NCI-H2196 (cell line): ENCODE measurements around the gene EMC1.
"Not testable (repeated sequence)": the region's sequence is repeated elsewhere in the genome, so short reads cannot be mapped to it uniquely, and the experiment has no call there.

ENCODE experiments used
- DNase-seq: peaks from one replicate; lab custom pipeline; 2025; ENCODE audit not compliant: unreplicated experiment; lab: John Stamatoyannopoulos, UW

EMC1 gene

DNA sequence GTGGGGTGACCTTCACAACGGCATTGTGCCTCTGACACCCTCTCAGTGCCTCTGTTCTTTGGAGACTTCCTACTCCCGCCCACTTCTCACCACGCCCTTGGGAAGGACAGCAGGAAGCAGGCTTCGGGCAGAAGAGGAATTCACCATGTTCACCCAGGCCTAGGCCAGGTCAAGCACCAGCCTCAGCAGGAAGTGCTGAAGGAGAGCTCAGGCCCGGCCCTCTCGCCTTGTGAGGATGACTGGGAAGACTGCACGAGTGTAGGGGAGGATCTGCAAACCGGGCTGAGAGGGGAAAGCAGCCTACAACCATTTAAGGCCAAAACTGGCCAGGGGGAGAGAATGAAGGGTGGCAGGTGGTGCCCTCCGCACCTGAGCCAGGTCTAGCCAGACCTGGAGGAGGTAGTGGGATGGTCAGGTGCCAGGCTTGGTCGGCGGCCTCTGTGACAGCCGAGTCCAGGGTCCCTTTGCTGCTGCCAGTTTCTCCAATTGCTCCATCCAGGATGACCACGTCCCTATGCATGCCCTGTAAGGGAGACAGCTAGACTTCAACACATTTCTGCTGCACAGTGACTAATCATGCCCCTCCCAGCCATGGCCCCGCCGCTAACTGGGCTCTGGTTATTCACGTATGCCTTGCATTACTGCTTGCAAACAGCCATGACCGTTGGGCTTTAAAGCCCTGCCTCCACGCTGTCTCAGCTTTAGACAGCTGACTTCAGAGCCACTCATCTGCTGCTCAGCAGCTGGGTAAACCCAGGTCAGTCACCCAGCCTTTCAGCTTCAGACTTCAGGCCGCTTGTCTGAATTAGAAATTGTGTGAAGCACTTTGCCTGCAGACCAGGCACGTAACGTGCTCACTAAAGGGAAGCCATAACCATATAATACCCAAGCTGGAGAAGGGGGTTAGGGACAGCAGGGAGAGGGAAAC lies 9.2 kb upstream of the EMC1 start:
- peak; percentile 86 for DNase-seq

DNA sequence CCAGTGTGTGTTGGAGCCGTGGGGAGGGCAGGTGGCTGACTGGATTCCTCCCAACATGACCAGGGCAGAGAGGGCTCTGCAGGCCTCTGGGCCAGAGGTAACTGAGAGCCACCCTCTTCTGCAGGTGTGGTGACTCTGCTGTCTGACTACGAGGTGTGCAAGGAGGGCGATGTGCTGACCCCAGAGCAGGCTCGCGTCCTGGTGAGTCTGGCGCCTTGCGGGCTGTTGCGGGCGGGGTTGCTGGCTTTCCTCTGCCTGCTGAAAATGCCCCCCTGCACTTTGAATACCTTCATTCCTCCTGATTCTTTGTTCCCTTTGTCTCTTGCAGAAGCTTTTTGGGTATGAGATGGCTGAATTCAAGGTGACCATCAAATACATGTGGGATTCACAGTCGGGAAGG lies 7.0 kb upstream of the EMC1 start:
- DNase-seq = no peak

DNA sequence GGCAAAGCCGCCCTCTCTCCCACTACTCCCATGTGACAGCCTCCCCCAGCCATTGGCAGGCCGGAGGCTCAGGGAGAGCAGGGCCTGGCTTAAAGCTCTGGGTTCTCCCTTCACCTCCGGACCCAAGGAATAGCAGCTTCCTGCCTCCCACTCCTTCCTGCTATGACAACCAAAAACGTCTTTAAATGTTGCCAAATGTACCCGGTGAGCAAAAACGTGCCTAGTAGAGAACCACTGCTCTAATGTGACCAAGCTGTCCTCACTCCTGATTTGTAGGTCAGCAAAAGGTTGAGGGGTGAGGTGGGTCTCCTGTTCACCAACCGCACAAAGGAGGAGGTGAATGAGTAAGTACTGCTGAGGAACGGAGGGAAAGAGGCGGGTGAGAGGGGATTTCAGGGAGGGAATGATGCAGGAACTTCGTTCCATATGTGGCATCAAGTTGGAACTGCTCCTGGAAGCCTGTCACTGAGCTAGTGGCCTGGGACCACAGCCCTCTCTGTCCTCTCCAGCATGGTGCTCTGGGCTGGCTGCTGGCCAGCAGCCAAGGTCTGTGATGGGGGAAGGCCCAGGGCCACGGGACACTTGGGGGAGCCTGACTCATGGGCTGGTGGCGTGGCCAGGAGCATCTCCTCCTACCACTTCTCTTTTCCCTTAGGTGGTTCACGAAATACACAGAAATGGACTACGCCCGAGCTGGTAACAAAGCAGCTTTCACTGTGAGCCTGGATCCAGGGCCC lies 6.0 kb upstream of the EMC1 start:
- no peak for DNase-seq

DNA sequence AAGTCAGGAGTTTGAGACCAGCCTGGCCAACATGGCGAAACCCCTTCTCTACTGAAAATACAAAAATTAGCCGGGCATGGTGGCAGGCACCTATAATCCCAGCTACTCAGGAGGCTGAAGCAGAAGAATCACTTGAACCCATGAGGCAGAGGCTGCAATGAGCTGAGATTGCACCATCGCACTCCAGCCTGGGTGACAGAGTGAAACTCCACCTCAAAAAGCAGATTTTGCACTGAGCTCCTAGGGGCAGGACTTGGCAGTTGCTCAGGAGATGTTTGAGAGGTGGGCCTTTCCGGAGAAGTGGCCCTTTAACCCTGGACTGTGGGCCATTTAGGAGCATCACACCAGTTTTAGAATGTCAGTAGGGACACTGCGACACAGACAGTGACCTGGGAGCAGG lies 5.0 kb upstream of the EMC1 start:
- DNase-seq = not testable (repeated sequence)

DNA sequence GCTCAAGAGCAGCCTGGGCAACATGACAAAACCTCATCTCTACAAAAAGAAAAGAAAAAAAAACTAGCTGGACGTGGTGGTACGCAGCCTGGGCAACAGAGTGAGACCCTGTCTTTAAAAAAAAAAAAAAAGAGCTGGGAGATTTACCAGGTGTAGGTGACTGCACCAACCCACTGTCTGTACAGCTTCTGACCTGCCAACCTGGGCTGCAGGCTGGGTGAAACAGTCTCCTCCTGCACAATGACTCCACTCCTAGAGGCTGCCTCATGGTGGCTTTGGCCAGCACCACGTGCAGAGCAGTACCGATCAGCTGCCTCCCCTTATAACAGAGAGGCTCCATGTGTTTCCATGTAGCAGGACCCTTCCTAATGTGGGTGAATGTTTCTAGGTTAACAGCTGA lies 4.0 kb upstream of the EMC1 start:
- DNase-seq = no peak

DNA sequence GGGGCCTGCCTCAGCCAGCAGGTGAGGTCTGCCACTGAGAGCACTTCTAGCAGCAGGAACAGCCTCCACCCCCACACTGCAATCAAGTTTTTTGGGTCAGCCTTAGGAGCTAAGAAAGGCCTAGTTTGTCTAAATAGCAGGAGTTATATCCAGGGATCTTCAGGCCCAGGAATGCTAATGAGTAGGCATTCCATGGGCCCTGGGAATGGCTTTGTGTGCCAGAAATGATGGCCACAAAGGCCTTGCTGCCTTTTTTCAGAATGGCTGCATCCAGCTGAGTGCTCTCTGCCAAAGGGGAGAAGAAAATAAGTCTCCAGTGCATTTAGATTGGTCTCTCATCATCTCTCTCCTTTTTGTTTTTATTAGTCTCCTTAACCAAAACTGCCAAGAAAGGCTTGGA lies 3.1 kb upstream of the EMC1 start:
- DNase-seq = no peak

DNA sequence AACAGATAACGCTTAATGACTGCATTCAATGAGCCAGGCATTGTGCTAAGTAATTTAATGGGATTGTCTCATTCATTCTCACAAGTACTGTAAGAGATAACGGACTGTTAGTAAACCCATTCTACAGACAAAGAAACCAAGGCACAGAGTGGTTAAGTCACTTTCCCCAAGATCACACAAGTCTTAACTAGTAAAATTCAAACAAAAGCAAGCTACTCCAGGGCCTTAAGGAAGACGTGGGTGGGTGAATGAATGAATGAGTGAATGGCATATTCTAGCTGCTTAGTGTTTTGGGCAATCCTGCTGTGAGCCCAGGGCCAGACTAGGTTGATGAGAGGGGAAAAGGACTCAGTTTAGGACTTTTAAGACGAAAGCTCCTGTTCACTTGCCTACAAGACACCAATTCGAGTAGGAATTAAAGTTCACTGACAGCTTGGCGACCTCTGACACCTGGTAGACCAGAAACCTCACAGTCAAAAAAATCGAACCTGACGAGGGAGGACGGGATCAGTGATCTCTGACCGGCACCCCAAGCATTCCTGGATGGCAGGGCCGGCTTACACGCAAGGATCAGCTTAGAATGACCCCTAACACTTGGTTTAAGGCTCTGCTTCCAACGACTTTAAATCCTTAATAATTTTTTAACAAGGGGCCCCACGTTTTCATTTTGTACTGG lies 557 bp downstream of the EMC1 start:
- DNase-seq = no peak

DNA sequence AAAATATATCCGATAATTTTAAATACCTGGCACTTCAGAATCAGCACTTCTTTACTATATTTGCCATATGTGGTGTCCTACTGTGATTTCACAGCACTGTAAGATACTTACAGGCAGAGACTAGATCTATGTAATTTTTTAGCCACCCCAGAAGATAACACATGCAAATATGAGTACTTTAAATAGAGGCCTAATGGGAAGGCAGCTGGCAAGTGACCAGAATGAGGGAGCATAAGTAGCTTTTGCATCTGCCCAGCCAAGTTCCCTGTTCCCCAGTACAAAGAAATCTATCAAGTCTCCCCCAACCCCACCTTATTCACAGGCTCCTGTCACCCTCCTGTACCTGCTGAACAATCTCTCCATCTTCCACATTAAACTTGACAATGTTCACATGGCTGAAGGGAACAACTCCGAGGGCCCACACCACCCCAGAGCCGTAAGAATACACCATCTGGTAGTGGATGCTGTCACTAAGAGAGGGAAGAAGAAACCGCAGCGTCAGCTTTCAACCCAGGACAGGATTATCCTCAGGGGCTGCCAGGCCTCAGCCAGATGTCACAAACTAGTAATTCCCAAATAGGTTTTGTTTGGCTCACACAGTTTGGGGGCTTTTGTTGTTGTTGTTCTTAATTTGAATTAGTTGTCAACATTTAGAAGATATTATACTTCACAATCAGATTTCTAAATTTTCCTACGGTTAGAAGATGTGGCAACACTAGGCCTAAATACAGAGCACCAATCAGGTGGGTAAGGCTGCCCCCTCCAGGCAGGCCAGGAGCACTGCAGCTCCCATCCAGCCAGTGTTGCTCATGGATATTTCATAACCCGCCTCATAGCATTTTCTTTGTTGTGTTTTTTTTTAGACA lies 10.4 kb downstream of the EMC1 start:
- DNase-seq = peak; percentile 77

DNA sequence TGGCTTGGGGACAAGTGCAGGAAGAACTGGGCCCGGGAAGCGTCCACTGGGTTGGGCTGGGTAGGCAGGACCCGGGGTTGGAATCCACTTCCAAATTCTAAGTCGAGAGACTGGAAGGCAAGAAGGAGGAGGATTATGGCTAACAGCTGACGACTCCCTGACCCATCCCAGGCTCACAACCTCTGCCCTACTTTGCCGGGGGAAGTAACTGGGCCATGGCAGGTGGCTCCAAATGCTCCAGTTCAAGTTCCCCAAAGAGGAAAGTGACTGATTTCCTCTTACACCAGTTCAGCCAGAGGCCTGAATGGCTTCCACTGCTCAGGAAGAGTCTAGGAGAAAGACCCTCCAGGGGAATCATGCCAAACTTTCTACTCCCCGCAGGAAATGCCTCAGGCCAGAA lies 11.4 kb downstream of the EMC1 start:
- DNase-seq = no peak

DNA sequence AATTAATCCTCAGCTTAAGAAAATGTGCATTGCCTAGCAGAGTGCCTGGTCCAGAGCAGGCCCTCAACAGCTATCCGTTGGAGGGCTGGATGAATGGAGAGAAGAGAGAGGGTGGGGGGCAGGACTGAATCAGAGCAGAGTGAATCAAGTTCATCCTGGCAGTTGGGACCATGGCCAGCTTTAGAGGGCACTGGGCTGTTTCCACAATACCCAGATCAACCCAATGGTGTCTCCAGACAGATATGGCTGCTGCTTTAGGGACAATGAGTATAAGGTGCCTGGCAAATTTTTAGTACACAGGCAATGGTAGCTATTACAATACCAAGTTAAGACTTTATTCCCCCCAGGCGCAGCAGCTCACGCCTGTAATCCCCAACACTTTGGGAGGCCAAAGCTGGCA lies 17.1 kb downstream of the EMC1 start:
- DNase-seq = no peak

DNA sequence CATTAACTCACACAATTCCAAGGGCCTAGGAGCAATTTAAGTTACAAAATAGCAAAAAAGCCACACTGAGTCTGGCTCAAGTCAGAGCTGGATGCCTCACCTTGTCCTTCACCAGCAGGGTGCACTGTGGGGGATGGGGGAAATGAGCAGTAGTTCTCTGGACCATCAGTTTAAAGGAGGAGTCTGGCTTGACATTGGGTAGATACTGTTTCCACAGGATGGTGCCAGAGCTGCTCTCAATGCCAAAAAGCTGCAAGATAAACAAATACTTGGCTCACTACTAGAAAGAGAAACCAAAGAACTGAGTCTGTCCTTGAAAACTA lies 18.8 kb downstream of the EMC1 start:
- peak; percentile 86 for DNase-seq

DNA sequence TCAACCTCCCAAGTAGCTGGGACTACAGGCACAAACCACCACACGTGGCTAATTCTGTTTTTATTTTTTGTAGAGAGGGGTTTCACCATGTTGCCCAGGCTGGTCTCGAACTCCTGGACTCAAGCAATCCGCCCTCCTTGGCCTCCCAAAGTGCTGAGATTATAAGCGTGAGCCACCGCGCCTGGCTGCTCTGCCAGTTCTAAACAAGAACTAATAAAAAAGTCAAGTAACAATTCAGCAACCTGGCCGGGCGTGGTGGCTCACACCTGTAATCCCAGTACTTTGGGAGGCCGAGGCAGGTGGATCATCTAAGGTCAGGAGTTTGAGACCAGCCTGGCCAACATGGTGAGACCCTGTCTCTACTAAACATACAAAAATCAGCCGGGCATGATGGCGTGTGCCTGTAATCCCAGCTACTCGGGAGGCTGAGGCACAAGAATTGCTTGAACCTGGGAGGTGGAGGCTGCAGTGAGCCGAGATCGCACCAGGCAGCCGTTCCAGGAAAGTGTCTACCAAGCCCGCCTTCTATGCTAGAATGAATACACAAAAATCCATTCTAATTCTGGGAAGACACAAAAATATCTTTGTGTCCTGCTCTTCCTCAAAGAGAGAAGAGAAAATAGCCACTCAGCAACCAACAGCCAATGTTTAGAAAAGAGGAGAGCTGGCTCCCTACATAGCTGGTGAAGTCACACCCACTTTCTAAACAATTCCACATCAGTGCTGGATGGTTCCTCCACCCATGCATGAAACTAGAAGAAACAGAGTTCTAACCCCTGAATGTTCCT lies 19.4 kb downstream of the EMC1 start:
- peak; percentile 74 for DNase-seq

DNA sequence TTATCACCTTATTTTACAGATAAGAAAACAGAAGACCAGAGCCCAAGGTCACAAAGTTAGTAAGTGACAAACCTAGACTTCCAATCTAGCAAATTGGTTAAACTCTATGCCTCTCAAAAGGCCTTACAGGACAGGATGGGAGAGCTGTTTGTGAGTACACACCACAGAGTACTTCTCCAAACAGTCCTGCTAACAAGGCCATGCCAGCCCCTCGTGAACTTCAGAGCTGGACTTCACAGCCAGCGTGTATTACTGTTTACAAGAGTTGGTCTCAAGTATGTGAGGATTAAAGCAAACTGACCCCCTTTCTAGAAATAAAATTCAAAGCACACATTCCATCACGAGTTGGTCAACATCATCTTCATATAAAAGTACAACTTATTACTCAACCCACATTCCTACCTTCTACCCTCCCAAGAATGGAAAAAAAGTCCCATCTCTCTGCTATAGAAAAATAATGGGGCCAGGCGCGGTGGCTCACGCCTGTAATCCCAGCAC lies 21.4 kb downstream of the EMC1 start:
- DNase-seq = no peak

DNA sequence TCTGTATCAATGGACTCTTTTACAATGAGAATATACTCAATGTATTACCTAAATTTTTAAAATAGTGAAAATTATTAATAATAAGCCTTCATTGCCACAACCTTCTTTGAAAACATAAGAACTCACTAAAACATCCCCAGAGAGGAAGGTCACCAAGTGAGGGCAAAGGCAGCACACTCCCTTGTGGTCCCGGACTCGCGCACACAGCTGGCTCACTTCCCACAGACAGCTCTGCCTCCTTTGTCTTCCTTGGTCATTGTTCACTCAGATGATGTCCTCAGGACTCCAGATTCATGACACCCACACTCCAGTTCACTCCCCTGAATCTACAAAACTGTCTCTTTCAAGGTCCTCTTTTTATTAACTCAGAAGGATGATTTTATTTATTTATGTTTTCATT lies 22.1 kb downstream of the EMC1 start:
- no peak for DNase-seq

DNA sequence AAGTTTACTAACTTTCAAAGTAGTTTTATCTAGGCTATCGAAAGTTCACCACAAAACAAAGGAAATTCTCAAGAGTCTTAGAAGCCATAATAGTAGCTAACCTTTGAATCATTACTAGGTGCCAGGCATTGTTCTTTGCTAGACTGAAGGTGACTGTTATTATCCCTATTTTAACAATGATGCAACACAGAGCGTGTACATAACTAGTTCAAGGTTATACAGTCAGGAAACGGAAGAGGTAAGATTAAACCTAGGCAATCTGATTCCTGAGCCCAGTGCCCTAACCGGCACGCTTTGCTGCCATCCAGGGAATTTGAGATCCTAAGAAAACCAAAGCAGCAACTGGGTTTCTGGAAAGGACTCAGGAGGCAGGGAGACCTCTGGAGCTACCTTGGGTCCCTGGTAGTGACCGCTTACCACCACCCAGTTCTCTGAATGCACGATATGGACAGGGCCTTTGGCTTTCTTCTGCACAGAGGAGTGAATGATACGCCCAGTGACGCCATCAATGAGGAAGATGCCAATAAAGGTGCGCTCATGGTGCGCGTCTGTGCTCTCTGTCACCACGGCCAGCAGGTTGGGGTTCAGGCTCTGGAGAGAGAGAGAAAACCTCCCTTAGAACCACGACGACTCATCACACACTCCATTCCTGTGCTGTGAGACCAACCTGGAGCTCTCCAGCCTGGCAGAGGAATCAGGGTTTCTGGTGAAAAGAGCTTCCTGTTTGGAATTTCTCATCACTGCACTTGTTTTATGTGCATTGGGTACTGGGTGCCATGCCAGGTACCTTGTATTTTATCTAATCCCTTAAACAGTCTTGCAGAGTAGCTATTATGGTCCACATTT lies 28.1 kb downstream of the EMC1 start:
- no peak for DNase-seq

DNA sequence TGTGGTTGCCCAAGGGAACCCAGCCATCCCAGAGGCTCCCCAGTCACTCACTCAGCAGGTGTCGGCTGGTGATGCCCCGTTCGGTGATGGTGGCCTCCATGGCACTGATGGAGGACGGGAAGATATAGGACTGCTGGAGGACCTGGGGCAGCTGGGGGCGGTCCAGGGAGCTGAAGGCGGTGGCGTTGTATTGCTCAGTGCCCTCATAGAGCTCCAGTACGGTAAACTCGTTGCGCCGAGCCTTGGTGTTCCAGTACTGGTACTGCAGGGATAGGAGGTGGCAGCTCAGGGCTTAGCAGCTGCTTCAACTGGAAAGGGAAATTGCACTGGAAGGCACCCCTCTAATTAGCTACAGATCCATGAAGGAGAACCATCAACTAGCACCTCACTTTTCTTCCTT lies 28.8 kb downstream of the EMC1 start:
- DNase-seq = no peak

DNA sequence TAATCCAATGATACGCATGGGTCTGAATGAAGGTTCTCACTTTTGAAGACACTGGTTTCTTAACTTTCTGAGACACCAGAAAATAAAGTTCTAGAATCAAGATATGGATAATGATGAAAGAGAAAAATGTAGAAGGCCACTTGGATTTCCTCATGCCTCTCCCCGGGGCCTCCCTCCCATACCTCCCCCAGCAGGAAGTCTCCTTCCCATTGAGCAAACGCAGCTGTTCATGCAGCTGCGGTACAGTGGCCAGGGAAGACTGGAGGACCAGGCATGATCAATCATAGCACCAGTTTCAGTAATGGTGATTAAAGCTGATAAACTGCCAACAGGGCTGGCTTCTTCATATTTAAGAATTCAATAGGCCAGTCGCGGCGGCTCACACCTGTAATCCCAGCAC lies 30.3 kb downstream of the EMC1 start:
- DNase-seq = peak; percentile 40

DNA sequence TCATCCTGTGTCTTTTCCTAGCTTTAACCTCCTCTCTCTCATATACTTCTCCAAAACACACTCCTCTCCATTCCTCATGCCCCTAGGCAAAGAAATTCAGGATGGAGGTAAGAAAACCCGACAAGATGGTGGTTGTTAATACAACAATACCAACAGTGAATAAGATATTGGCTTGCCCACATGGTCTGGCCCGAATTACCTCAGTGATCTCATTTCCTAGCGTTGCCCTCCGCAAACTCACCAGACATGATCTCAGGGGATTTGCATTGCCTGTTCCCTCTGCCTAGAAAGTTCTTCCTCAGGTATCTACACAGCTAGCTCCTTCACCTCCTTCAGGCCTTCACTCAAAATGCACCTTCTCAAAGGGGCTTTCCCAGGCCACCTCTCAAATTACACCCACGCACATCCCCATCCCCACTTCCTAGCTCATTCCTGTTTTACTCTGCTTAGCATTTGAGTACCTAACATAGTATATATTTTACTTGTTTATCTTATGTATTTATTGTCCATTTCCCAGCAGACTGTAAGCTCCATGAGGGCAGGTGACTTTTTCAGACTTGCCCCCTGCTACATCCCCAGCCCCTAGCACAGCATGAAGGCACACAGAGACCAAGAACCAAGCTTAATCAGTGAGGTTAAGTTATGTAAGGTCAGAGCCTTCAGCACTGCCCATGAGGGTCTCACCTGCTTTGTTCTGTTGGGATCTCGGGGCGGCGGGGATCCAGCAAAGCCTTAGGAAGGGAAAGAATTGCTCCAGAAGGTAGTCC lies 31.1 kb downstream of the EMC1 start:
- DNase-seq = no peak
